ENCODE results near the gene MMP15.

- TF ChIP-seq, protein P1, sequence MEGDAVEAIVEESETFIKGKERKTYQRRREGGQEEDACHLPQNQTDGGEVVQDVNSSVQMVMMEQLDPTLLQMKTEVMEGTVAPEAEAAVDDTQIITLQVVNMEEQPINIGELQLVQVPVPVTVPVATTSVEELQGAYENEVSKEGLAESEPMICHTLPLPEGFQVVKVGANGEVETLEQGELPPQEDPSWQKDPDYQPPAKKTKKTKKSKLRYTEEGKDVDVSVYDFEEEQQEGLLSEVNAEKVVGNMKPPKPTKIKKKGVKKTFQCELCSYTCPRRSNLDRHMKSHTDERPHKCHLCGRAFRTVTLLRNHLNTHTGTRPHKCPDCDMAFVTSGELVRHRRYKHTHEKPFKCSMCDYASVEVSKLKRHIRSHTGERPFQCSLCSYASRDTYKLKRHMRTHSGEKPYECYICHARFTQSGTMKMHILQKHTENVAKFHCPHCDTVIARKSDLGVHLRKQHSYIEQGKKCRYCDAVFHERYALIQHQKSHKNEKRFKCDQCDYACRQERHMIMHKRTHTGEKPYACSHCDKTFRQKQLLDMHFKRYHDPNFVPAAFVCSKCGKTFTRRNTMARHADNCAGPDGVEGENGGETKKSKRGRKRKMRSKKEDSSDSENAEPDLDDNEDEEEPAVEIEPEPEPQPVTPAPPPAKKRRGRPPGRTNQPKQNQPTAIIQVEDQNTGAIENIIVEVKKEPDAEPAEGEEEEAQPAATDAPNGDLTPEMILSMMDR (IDR thresholded peaks at IDR 0.05), result no peak
- TF ChIP-seq POLR2AphosphoS5 (IDR thresholded peaks at IDR 0.05; ENCODE audit: insufficient read depth in 1 of 2, low read depth in 1 of 2), result no peak
These were observed 5.6 kb upstream of the MMP15 start for GRCh38 chr16:58019866-58020538.
